GM20431 (cell line): Measurements from ENCODE around the gene ZNF354C.

Experiments
- in situ Hi-C: fragments of 300-500 bp; cut with MseI, MboI; formaldehyde crosslinking; loops from one replicate; pipeline ENCODE4 v1.15.0; 2020; ENCODE audit warnings: low sequenced_read_pairs; ENCODE audit not compliant: unreplicated experiment

The ZNF354C gene

DNA sequence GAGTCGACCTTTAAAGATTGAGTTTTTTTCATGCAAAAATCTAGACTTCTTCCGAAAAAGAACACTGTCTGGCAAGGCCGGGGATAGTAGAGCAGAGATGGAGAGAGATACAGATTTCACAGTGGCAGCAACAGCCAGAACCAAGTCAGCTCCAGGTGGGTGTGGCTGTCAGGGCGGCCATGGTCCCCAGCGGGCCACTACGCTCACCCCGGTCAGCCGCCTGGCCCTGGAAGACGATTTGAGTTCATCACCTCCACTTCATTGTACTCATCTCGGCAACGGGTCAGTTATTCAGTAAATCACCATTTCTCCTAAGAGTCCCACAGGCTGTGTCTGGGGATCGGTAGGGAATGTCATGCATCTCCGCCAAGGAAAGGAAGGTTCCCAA, 53.0 kb downstream of the ZNF354C start:
- in situ Hi-C loops = no loop called here

GRCh38 chr5:179113945-179114641, 53.9 kb downstream of the ZNF354C start:
- in situ Hi-C loops = no loop called here

DNA sequence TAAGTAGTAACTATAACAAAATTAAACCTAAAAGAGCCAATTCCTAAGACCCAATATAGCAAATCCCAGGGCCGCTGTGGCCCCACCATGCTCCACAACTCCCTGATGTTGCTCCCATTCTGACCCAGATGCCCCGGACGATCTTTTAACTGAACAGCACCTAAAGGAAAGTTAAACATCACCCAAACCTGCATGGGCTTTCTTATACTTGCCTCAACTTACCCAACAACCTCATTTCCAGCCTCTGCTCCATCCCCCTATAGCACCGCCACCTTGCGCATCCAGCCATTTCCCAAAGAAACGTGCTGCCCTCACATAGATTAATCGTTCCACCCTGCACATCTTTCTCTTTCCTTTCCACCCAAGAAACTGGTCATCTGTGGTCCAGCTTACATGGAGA, 54.6 kb downstream of the ZNF354C start:
- in situ Hi-C loops = no loop called here

DNA sequence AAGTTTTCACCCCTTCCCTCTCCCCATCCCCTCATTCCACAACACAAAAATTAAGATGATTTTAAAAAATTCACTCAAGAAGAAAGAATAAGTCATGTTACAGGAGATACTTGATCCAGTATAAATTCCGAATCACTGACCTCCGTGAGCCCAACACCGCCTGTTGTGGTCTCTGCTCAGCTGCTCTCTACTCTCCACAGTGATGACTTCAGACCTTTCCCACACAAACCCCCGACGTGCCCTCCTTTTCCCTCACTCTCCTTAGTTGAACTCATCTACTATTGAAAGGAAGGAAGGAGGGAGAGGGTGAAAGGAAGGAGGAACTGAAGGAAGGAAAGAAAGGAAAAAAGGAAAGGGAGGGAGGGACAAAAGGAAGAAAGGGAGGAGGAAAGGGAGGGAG, 55.1 kb downstream of the ZNF354C start:
- in situ Hi-C loops = no loop called here

DNA sequence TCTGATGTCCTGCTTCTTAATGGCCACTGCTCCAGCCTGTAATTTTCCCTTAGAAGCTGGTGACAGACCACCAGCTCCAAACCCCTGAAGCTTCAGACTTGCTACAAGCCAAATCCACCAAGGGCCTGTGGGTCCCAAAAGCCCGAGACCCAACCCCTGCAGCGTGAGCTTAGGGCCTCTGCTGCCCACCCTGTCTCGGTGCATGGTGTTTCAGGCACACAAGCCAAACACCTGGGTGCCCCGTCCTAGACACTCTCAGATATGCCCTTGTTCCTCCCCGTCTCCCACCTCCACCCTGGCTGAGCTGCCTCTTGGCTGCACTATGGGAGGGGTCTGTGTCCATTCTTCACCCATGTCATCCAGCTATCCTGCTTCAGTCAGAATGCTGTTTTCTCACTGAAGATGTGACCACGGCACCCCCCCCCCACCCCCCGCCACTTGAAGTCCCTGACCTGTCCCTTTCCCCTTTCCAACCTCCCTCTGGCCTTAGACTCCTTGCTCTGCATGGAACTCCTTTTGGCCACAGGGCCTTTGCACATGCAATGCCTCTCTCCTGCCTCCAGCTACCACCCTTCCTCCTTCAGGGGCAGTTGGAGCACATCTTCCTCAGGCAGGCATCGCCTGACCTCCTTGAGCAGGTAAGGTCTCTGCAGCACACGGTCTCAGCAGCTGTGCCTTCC, 55.8 kb downstream of the ZNF354C start:
- in situ Hi-C loops = no loop called here

DNA sequence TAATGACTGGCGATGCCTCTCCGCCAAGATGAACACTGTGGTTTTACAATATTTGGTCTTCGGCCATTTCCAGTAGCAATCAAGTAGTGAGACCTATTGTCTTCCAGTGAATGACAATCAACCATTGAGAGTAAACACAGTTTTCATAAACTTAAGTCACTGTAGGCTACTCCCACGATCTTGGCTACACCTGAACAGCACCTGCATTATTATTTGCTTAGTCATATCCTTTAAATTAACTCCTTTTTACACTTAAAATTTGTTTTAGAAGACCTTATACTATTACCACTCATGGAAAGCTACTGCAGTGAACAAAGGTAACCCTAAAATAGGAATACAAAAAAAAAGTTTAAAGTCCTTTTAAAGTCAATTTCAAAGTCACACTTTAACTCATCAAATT, 58.2 kb downstream of the ZNF354C start:
- in situ Hi-C loops = no loop called here

GRCh38 chr5:179118756-179119414, 58.7 kb downstream of the ZNF354C start:
- in situ Hi-C loops = no loop called here

DNA sequence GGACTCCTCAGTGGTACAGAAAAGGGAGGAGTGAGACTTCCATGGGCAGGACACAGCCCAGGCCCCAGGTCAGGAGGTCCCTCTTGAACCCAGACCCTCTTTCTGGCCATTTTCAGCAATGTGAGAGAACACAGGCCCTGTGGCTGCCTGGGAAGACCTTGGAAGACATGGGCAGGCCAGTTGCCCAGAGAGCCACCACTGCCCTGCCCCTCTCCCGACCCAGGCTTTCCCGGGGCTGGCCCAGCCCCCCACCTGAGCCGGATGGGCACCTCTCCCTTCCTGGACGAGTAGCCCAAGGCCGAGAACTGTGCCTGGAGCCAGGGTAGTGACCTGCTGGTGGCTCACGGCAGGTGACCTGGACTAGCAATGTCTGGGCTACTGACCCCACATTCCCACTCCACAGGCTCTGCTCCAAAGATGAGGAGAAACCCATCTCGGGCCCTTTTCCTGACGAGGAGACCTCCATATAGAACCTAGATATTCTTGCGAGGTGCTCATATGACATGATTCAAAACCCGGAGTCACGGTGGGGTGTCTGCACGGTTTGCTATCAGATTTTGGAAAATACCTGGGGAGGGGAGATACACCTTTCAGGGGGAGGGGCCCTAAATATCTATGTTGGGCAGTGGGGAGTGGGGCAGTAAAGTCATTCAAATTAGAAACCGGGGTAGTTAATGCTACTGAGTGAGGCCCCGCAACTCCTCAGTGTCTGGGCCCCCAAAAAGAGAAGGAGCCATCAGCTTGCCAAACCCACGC, 59.4 kb downstream of the ZNF354C start:
- in situ Hi-C loops = no loop called here

DNA sequence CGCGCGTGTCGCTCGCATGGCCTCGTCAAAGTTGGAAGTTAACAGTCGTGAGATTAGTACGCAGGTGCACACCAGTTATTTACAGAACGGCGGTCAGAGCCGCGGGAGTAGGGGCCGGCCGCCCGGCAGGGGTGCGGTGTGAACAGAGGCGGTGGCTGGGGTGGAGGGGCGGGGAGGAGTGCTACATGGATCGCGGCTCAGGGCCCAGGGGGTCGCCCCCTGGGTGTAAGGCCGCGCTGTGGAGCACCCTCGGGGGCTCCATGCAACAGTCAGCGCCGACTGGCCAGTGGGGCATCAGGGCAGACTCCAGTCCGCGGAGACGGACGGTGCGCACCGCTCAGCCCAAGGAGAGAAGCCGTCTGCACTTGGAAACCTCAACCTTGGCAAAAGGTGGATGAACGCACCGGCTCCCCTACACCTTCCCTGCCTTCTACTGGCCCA, 60.3 kb downstream of the ZNF354C start:
- in situ Hi-C loops = no loop called here

DNA sequence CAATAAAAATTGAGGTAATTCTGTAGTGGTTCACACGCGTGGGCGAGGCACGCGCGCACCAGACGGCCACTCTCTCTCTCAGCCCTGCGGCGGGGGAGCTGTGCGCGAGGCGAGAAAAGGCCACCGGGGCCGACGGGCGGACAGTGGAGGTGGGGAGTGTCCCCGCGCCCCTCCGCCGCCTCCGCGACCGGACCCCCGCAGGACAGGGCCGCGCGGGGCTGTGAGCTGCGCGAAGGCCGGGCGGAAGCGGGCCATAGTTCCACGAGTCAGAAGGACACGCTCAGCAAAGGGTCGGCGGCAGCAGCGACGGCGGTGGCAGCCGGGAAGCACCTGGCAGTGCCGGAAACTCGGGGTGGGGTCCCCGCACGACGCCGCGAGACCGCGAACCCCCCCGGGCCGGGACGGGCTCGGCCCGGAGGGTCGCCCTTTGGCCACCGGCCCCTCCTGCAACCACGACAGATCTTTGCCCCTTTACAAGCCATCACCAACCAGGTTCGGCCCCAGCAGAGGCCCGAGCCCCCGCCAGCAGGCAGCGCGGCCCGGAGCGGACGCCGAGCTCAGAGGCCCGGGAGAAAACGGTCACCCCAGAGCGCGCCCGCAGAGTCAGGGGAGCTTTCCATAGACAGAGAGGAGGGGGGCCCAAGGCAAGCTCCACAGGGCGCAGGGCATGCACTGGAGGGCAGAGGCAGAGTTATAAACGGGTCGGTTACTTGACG, 60.9 kb downstream of the ZNF354C start:
- in situ Hi-C loops = no loop called here

- in situ Hi-C loops = no loop called here
Observed at GRCh38 chr5:179121667-179122111, 61.5 kb downstream of the ZNF354C start.

- in situ Hi-C loops = no loop called here
Observed at GRCh38 chr5:179122411-179123108, 62.4 kb downstream of the ZNF354C start.

GRCh38 chr5:179123109-179123426, 62.9 kb downstream of the ZNF354C start:
- in situ Hi-C loops = no loop called here

DNA sequence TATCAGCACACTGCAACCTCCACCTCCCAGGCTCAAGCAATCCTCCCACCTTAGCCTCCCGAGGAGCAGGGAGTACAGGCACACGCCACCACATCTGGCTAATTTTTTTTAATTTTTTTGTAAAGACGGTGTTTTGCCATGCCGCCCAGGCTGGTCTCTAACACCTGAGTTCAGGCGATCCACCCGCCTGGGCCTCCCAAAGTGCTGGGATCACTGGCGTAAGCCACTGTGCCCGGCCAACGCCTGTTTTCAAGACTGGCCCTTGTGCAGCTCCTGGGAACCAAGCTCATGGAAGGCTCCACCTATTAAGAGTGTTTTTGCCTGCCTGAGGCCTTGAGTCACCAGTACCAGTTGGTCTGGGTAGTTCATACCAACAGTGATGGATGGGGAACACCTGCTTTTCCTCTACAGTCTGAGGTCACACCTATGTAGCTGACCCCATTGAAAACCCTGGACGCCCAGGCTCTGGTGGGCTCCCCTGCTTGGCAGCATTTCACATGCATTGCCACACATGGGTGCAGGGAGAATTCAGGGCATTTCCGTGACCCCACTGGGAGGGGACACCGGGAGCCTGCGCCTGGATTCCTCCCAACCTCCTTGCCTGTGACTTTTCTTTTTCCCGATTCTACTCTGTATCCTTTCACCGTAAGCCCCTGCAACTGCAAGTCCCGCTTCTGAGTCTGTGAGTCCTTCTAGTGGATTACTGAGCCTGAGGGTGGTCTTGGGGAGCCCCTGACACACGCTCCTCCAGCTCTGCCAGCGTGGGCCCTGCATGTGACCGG, 63.5 kb downstream of the ZNF354C start:
- in situ Hi-C loops = no loop called here

- in situ Hi-C loops = no loop called here
Observed at GRCh38 chr5:179124273-179124852, 64.2 kb downstream of the ZNF354C start.

GRCh38 chr5:179124853-179125788, 64.9 kb downstream of the ZNF354C start:
- in situ Hi-C loops = no loop called here

- in situ Hi-C loops = no loop called here
Observed at GRCh38 chr5:179125789-179126505, 65.8 kb downstream of the ZNF354C start.
